Activated B cell treated with CpG ODN at 0.5 μM for 24 hours (primary cell): ENCODE results near the gene ABHD11. TPM values are rescaled to one million over a fixed set of nuclear protein-coding genes. Genes with fewer than 3 reads are reported as not detected.
A peak's percentile ranks its signal among the peaks of the same experiment; 100 is the strongest.
"Not testable (repeated sequence)": the region's sequence is repeated elsewhere in the genome, so short reads cannot be mapped to it uniquely, and the experiment has no call there.

Experiments
- ATAC-seq: fragments of 200-7000 bp; cut with Tn5 transposase; one replicate; pipeline ENCODE4 v1.10.0; 2021; ENCODE audit warnings: low read depth, mild to moderate bottlenecking, moderate library complexity
- CTCF ChIA-PET: fragments of 350-600 bp; sonication (Branson Sonifier 250); formaldehyde crosslinking; loops from one replicate; lab custom pipeline; 2021; ENCODE audit warnings: antibody characterized with exemption; lab: Charles Lee
- POLR2A ChIA-PET: fragments of 350-600 bp; sonication (Branson Sonifier 250); formaldehyde crosslinking; loops from one replicate; lab custom pipeline; 2021; ENCODE audit warnings: antibody characterized with exemption; lab: Charles Lee
- DNase-seq: peaks from one replicate; pipeline ENCODE4 v3.0.0; 2022
- H3K27ac Mint-ChIP-seq: one replicate; pipeline ENCODE4 v1.8.0; 2020; ENCODE audit warnings: mixed read lengths
- H3K27me3 Mint-ChIP-seq: one replicate; pipeline ENCODE4 v1.8.0; 2021; ENCODE audit warnings: mixed read lengths
- H3K36me3 Mint-ChIP-seq: one replicate; pipeline ENCODE4 v1.8.0; 2021; ENCODE audit warnings: low read depth, mixed read lengths
- H3K4me1 Mint-ChIP-seq: one replicate; pipeline ENCODE4 v1.8.0; 2021; ENCODE audit warnings: mixed read lengths
- H3K4me3 Mint-ChIP-seq: one replicate; pipeline ENCODE4 v1.8.0; 2020; ENCODE audit warnings: mild to moderate bottlenecking, mixed read lengths
- H3K9me3 Mint-ChIP-seq: one replicate; pipeline ENCODE4 v1.8.0; 2020; ENCODE audit warnings: mixed read lengths
- intact Hi-C: fragments of 100-400 bp; cut with micrococcal nuclease; formaldehyde crosslinking; loops from one replicate; pipeline ENCODE4 v1.15.1; 2024
- total RNA-seq: library from RNA; stranded (reverse); gene quantifications from 2 replicates; pipeline ENCODE4 v1.2.3, GENCODE V29; 2022
- TF ChIP-seq, protein P1 (sequence below): fragments of 200-600 bp; IDR thresholded peaks from one replicate; pipeline ENCODE4 v1.8.0; 2022; ENCODE audit warnings: antibody characterized with exemption, mild to moderate bottlenecking

ABHD11 gene
- total RNA-seq, 1 donor from 2014 or later, result 15.9 TPM

DNA sequence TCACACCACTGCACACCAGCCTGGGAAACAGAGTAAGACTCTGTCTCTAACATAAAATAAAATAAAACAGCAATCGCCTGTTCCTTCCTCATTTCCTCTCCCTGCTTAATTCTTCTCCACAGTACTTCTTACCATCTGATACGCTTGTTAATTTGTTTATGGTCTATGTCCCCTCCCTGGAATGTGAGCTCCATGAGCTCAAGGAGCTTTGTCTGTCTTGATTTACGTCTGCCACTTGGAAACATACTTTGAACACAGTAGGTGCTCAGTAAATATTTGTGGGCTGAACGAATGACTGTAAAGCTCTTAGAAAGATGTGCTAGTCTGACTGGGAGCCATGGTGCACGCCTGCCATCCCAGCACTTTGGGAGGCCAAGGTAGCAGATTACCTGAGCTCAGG, 10.1 kb downstream of the ABHD11 start:
- intact Hi-C loops, result no loop called here
- Mint-ChIP-seq H3K4me1 (no peaks in the 10 kb centered on the region), H3K36me3 (no peaks in the 10 kb centered on the region), H3K9me3 (no peaks in the 10 kb centered on the region), H3K27ac (peak overlapping the region; percentile 2), H3K27me3 (peaks cover 11% of the 10 kb centered on the region), H3K4me3 (no peak overlapping the region)
- ChIA-PET POLR2A (no interaction called here), CTCF (interaction anchor here (0.7 to 2.5 kb wide), 3 partner anchors 10 to 121 kb away, joined by 3 to 11 read pairs (median 4); partner anchors contain the start of gene ABHD11)
- DNase-seq (no peak), ATAC-seq (no peak)
- TF ChIP-seq, protein P1, sequence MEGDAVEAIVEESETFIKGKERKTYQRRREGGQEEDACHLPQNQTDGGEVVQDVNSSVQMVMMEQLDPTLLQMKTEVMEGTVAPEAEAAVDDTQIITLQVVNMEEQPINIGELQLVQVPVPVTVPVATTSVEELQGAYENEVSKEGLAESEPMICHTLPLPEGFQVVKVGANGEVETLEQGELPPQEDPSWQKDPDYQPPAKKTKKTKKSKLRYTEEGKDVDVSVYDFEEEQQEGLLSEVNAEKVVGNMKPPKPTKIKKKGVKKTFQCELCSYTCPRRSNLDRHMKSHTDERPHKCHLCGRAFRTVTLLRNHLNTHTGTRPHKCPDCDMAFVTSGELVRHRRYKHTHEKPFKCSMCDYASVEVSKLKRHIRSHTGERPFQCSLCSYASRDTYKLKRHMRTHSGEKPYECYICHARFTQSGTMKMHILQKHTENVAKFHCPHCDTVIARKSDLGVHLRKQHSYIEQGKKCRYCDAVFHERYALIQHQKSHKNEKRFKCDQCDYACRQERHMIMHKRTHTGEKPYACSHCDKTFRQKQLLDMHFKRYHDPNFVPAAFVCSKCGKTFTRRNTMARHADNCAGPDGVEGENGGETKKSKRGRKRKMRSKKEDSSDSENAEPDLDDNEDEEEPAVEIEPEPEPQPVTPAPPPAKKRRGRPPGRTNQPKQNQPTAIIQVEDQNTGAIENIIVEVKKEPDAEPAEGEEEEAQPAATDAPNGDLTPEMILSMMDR, result no peak

DNA sequence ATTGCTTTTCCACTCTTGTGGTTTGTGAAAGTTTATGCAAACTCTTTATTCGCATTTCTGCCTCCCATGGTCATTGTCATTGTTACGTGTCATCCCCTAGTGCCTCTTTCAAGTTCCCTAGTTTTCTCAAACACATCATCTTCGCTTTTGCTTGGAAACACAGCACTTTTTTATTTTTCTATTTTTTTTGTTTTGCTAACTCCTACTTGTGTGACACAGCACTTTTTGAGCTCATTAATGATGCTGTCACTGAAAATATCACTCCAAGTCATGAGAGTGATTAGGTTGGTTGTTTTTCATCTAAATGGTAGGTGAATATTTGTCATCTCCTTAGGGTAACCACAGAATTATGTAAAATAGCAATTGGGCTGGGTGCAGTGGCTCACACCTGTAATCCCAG, 10.7 kb downstream of the ABHD11 start:
- intact Hi-C loops, result no loop called here
- no peaks in the 10 kb centered on the region for H3K36me3 Mint-ChIP-seq
- ChIA-PET CTCF (interaction anchor here (2.5 kb wide), 1 partner anchor 121 kb away, joined by 11 read pairs; no protein-coding TSS in a partner anchor), POLR2A (no interaction called here)
- H3K27ac Mint-ChIP-seq, result no peak overlapping the region
- no peaks in the 10 kb centered on the region for H3K9me3 Mint-ChIP-seq
- no peaks in the 10 kb centered on the region for H3K4me1 Mint-ChIP-seq
- peaks cover 11% of the 10 kb centered on the region for H3K27me3 Mint-ChIP-seq
- H3K4me3 Mint-ChIP-seq, result no peak overlapping the region
- no peak for ATAC-seq
- no peak for DNase-seq
- TF ChIP-seq, protein P1, result no peak

DNA sequence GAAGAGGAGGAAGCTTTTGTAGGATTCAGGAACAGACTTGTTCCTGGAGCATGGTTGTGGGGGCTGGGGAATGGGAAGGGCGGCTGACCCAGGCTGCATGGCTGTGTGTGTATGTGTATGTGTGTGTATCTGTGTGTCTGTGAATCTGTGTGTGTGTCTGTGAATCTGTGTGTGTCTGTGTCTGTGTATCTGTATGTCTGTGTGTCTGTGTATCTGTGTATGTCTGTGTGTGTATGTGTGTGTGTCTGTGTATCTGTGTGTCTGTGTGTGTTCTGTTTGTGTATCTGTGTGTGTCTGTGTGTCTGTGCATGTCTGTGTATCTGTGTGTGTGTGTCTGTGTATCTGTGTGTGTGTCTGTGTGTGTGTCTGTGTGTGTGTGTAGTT, 12.5 kb downstream of the ABHD11 start:
- H3K36me3 Mint-ChIP-seq, result no peaks in the 10 kb centered on the region
- H3K4me3 Mint-ChIP-seq, result no peak overlapping the region
- ChIA-PET CTCF (interaction anchor here (3.7 kb wide), 1 partner anchor 119 kb away, joined by 63 read pairs; no protein-coding TSS in a partner anchor), POLR2A (interaction anchor here (0.6 kb wide), 1 partner anchor 210 kb away, joined by 3 read pairs; no protein-coding TSS in a partner anchor)
- no peak for DNase-seq
- peak; percentile 10 for ATAC-seq
- intact Hi-C loops, result no loop called here
- no peaks in the 10 kb centered on the region for H3K4me1 Mint-ChIP-seq
- no peaks in the 10 kb centered on the region for H3K9me3 Mint-ChIP-seq
- no peak overlapping the region for H3K27ac Mint-ChIP-seq
- H3K27me3 Mint-ChIP-seq, result peaks cover 13% of the 10 kb centered on the region
- TF ChIP-seq, protein P1, result no peak

DNA sequence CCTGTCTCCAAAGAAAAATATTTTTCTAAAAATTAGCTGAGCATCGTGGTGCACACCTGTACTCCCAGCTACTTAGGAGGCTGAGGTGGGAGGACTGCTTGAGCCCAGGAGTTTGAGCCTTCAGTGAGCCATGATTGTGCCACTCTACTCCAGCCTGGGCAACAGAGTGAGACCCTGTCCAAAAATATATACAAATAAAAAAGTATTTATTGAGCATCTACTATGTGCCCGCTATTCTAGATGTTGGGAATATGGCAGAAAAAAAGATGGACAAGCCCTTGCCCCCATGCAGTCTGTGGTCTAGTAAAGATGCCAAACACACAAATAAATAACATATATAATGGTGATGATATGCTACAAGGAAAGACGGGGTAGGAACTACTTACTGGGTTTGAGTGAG, 14.8 kb downstream of the ABHD11 start:
- peaks cover 7% of the 10 kb centered on the region for H3K4me1 Mint-ChIP-seq
- ATAC-seq (no peak), DNase-seq (no peak)
- CTCF ChIA-PET, result interaction anchor here (3.7 kb wide), 1 partner anchor 117 kb away, joined by 63 read pairs; no protein-coding TSS in a partner anchor
- H3K4me3 Mint-ChIP-seq, result no peak overlapping the region
- no peak overlapping the region for H3K27ac Mint-ChIP-seq
- POLR2A ChIA-PET, result no interaction called here
- H3K27me3 Mint-ChIP-seq, result peaks cover 16% of the 10 kb centered on the region
- intact Hi-C loops, result loop anchor here (2.0 kb wide), 1 partner anchor 75 kb away; no protein-coding TSS in a partner anchor
- TF ChIP-seq, protein P1, result no peak
- H3K9me3 Mint-ChIP-seq, result no peaks in the 10 kb centered on the region
- H3K36me3 Mint-ChIP-seq, result no peaks in the 10 kb centered on the region

DNA sequence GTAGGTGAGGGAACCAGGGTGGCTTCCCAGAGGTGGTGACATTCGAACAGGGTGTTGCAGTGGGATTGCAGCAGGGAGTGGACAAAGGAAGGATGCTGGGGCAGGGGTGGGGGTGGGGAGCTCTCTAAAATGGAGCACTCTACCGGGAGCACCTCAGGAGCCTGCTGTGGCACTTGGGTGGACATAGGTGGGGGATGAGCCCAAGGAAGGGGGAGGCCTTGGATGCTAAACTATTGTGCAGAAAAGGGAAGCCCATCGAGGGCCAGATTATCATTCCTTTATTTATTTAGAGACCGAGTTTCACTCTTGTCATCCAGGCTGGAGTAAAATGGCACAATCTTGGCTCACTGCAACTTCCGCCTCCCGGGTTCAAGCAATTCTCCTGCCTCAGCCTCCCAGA, 15.8 kb downstream of the ABHD11 start:
- Mint-ChIP-seq H3K36me3 (no peaks in the 10 kb centered on the region), H3K4me3 (no peak overlapping the region), H3K4me1 (peaks cover 16% of the 10 kb centered on the region), H3K27ac (no peak overlapping the region), H3K27me3 (peaks cover 10% of the 10 kb centered on the region), H3K9me3 (no peaks in the 10 kb centered on the region)
- intact Hi-C loops, result no loop called here
- CTCF ChIA-PET, result no interaction called here
- ATAC-seq, result no peak
- no peak for DNase-seq
- POLR2A ChIA-PET, result no interaction called here
- TF ChIP-seq, protein P1, result no peak

DNA sequence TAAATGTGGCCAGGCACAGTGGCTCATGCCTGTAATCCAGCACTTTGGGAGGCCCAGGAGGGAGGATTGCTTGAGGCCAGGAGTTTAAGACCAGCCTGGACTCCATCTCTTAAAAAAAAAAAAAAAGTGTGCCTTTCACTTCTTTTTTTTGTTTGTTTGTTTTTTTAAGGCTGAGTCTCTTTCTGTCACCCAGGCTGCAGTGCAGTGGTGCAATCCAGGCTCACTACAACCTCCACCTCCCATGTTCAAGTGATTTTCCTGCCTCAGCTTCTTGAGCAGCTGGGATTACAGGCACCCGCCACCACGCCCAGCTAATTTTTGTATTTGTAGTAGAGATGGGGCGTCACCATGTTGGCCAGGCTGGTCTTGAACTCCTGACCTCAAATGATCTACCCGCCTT, 16.4 kb downstream of the ABHD11 start:
- DNase-seq, H3K27ac Mint-ChIP-seq, intact Hi-C loops, H3K9me3 Mint-ChIP-seq, H3K36me3 Mint-ChIP-seq, CTCF ChIA-PET, H3K4me3 Mint-ChIP-seq, POLR2A ChIA-PET, ATAC-seq: not testable (repeated sequence)
- H3K27me3 Mint-ChIP-seq, result peaks cover 14% of the 10 kb centered on the region
- peaks cover 20% of the 10 kb centered on the region for H3K4me1 Mint-ChIP-seq
